Activated CD4-positive, CD25-positive, alpha-beta regulatory T cell treated with anti-CD3 and anti-CD28 coated beads, Interleukin-2, amount 50 U/mL, for 24 hours (primary cell): Measurements from ENCODE around the gene HMGCR.
A peak's percentile ranks its signal among the peaks of the same experiment; 100 is the strongest.
"Not testable (repeated sequence)": the region's sequence is repeated elsewhere in the genome, so short reads cannot be mapped to it uniquely, and the experiment has no call there.

Experiments used
- ATAC-seq, 2 donors: fragments of 150-1000 bp; cut with Tn5 transposase; one replicate each; pipeline ENCODE4 v1.10.0; 2021; ENCODE audit warnings: mild to moderate bottlenecking in 1 of 2, moderate library complexity in 1 of 2

HMGCR gene

GRCh38 chr5:75336615-75337336, at the start of gene HMGCR:
Gene HMGCR, plus strand, starts transcription at chr5:75337220. Its CDS starts 5,386 bp downstream, at chr5:75342606.
- ATAC-seq, result peak; percentile 98

- ATAC-seq, result not testable (repeated sequence)
Measured at GRCh38 chr5:75291844-75292243, 45.2 kb upstream of the HMGCR start.

- ATAC-seq, result no peak
Measured at GRCh38 chr5:75300084-75300483, 36.9 kb upstream of the HMGCR start.

- no peak for ATAC-seq
Measured at GRCh38 chr5:75303419-75303818, 33.6 kb upstream of the HMGCR start.

- ATAC-seq, result not testable (repeated sequence)
Measured at GRCh38 chr5:75304486-75304885, 32.5 kb upstream of the HMGCR start.

- no peak for ATAC-seq
Measured at GRCh38 chr5:75306746-75307145, 30.3 kb upstream of the HMGCR start.

- ATAC-seq, result no peak
Measured at GRCh38 chr5:75310212-75310611, 26.8 kb upstream of the HMGCR start.

GRCh38 chr5:75319148-75319547, 17.9 kb upstream of the HMGCR start:
- ATAC-seq, result not testable (repeated sequence)

GRCh38 chr5:75319638-75320037, 17.4 kb upstream of the HMGCR start:
- ATAC-seq, result no peak

GRCh38 chr5:75320371-75320770, 16.6 kb upstream of the HMGCR start:
- ATAC-seq, result no peak

GRCh38 chr5:75322066-75322465, 15.0 kb upstream of the HMGCR start:
- ATAC-seq, result no peak

GRCh38 chr5:75324791-75325190, 12.2 kb upstream of the HMGCR start:
- no peak for ATAC-seq

- ATAC-seq, result no peak
Measured at GRCh38 chr5:75325242-75325641, 11.8 kb upstream of the HMGCR start.

GRCh38 chr5:75330404-75330803, 6.6 kb upstream of the HMGCR start:
- no peak for ATAC-seq

- ATAC-seq, result no peak
Measured at GRCh38 chr5:75331095-75332090, 5.6 kb upstream of the HMGCR start.

GRCh38 chr5:75333759-75334158, 3.3 kb upstream of the HMGCR start:
- not testable (repeated sequence) for ATAC-seq

- not testable (repeated sequence) for ATAC-seq
Measured at GRCh38 chr5:75334413-75334812, 2.6 kb upstream of the HMGCR start.

- no peak for ATAC-seq
Measured at GRCh38 chr5:75335486-75335885, 1.5 kb upstream of the HMGCR start.

GRCh38 chr5:75335952-75336614, 937 bp upstream of the HMGCR start:
- no peak for ATAC-seq

- ATAC-seq, result no peak
Measured at GRCh38 chr5:75337366-75338021, 474 bp downstream of the HMGCR start.

- ATAC-seq, result no peak
Measured at GRCh38 chr5:75338408-75338807, 1.4 kb downstream of the HMGCR start.

GRCh38 chr5:75340714-75341478, 3.9 kb downstream of the HMGCR start:
- ATAC-seq, result no peak
